CD4-positive, CD25-positive, alpha-beta regulatory T cell (primary cell): Measurements from ENCODE around the gene CBR4. TPM values are rescaled to one million over a fixed set of nuclear protein-coding genes. Genes with fewer than 3 reads are reported as not detected.

Experiments
- ATAC-seq, 2 donors: fragments of 150-1000 bp; cut with Tn5 transposase; one replicate each; pipeline ENCODE4 v1.10.0; 2021; ENCODE audit warnings: low read depth in 2 of 2, moderate number of reproducible peaks in 2 of 2, moderate library complexity in 1 of 2
- DNase-seq, 3 donors: peaks; one replicate each; pipeline versions ENCODE4 v3.0.0 to v3.0.0-alpha.2; 2012 to 2022; ENCODE audit warnings: mixed read lengths in 1 of 3
- H3K27ac ChIP-seq: one replicate; pipeline ENCODE4 v1.7.0; 2013; ENCODE audit warnings: mild to moderate bottlenecking, low read length; ENCODE audit not compliant: insufficient read depth, poor library complexity, severe bottlenecking
- H3K27me3 ChIP-seq: one replicate; pipeline ENCODE4 v1.7.0; 2013; ENCODE audit warnings: low read length; ENCODE audit not compliant: control insufficient read depth, insufficient read depth
- H3K36me3 ChIP-seq: one replicate; pipeline ENCODE4 v1.7.0; 2013; ENCODE audit warnings: mild to moderate bottlenecking, low read length, moderate library complexity; ENCODE audit not compliant: control insufficient read depth, insufficient read depth
- H3K4me1 ChIP-seq: 2 replicates; pipeline ENCODE4 v1.7.0; 2013; ENCODE audit warnings: mild to moderate bottlenecking, low read length; ENCODE audit not compliant: insufficient read depth, control insufficient read depth, poor library complexity, severe bottlenecking
- H3K4me3 ChIP-seq: one replicate; pipeline ENCODE4 v1.7.0; 2013; ENCODE audit warnings: low read depth, mild to moderate bottlenecking, low read length, moderate library complexity
- H3K9me3 ChIP-seq, 2 experiments: 1 replicate in 1 of 2; 2 replicates in 1 of 2; pipeline ENCODE4 v1.7.0; 2013; ENCODE audit warnings: low read length in 2 of 2, mild to moderate bottlenecking in 1 of 2, moderate library complexity in 1 of 2; ENCODE audit not compliant: control insufficient read depth in 2 of 2
- H3K27ac Mint-ChIP-seq, 3 donors: one replicate each; pipeline ENCODE4 v1.8.0; 2020 to 2022; ENCODE audit warnings: mild to moderate bottlenecking in 3 of 3, mixed read lengths in 3 of 3, moderate library complexity in 2 of 3
- H3K27me3 Mint-ChIP-seq: one replicate; pipeline ENCODE4 v1.8.0; 2022; ENCODE audit warnings: mild to moderate bottlenecking, mixed read lengths
- H3K36me3 Mint-ChIP-seq: one replicate; pipeline ENCODE4 v1.8.0; 2020; ENCODE audit warnings: mixed read lengths
- H3K4me1 Mint-ChIP-seq, 4 donors: one replicate each; pipeline ENCODE4 v1.8.0; 2020 to 2022; ENCODE audit warnings: mixed read lengths in 4 of 4, mild to moderate bottlenecking in 1 of 4
- H3K4me3 Mint-ChIP-seq, 4 donors: one replicate each; pipeline ENCODE4 v1.8.0; 2020 to 2022; ENCODE audit warnings: mild to moderate bottlenecking in 4 of 4, mixed read lengths in 4 of 4, moderate library complexity in 3 of 4
- H3K9me3 Mint-ChIP-seq, 7 donors: one replicate each; pipeline ENCODE4 v1.8.0; 2020 to 2022; ENCODE audit warnings: mixed read lengths in 7 of 7, mild to moderate bottlenecking in 3 of 7, moderate library complexity in 2 of 7
- polyA plus RNA-seq, 4 donors: library from polyadenylated mRNA; unstranded; fragments of 300-500 nt; fragmentation: Illumina TruSeq; gene quantifications; one replicate each; pipeline ENCODE4 v1.2.3, GENCODE V29; 2021
- total RNA-seq: library from RNA; stranded (reverse); gene quantifications from one replicate; pipeline ENCODE4 v1.2.3, GENCODE V29; 2022

Gene CBR4
- total and polyA plus RNA-seq, 5 donors from 2014 or later, result 6.7 to 10.0 (median 6.7) TPM

DNA sequence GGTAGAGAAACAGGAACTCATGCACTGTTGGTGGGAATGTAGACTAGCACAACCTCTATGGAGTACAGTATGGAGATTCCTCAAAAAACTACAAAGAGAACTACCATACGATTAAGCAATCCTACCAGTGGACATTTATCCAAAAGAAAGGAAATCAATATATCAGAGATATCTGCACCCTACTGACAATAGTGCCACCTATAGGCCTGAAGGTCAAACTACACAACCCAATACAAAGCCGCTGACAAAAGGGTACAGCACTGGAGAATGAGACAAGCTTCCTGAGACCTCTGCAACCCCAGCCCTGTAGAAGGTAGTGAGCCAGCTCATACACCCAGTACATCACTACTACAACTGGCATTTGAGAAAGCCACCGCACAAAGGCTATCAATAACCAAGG, 67.1 kb downstream of the CBR4 start:
- H3K4me1 Mint-ChIP-seq, result no peaks in the 10 kb centered on the region
- Histone ChIP-seq H3K27me3 (no peaks in the 10 kb centered on the region), H3K4me3 (no peak overlapping the region), H3K4me1 (no peaks in the 10 kb centered on the region), H3K27ac (no peak overlapping the region), H3K36me3 (no peaks in the 10 kb centered on the region), H3K9me3 (no peaks in the 10 kb centered on the region)
- no peak overlapping the region for H3K27ac Mint-ChIP-seq
- no peak overlapping the region for H3K4me3 Mint-ChIP-seq
- no peaks in the 10 kb centered on the region for H3K27me3 Mint-ChIP-seq
- peaks cover 7% of the 10 kb centered on the region for H3K36me3 Mint-ChIP-seq
- ATAC-seq (peak in 1 of 2 donors; percentile 40), DNase-seq (peak in 1 of 3 donors; percentile 20)
- peaks cover 0 to 28% (median 2%) of the 10 kb centered on the region in 7 donors for H3K9me3 Mint-ChIP-seq
